ENCODE data around the gene CRLF1. TPM values are rescaled to one million over a fixed set of nuclear protein-coding genes. Genes with fewer than 3 reads are reported as not detected.

Gene CRLF1
- 0.14 and 0.69 TPM in 2 replicates for total RNA-seq
- 0.89 and 1.2 TPM in 2 replicates for polyA plus RNA-seq

- Histone ChIP-seq H3K36me3 (no peaks in the 10 kb centered on the region), H3K27ac (no peak within 1 kb of the TSS), H3K9me3 (ENCODE audit: low read depth) (no peaks in the 10 kb centered on the region), H3K27me3 (peaks cover 97% of the 10 kb centered on the region), H3K4me3 (no peak within 1 kb of the TSS), H3K4me1 (ENCODE audit: low read depth) (peaks cover 7% of the 10 kb centered on the region)
- no peak for TF ChIP-seq CTCF (IDR thresholded peaks at IDR 0.05; ENCODE audit: low read depth, low read length)
- no peak for DNase-seq (ENCODE audit: low read depth in 1 of 2, low spot score in 1 of 2)
Measured at GRCh38 chr19:18606281-18607225, at the start of gene CRLF1. Gene CRLF1 (minus strand): TSS chr19:18606799. CDS start chr19:18606656, 143 bp downstream.

- H3K4me1 ChIP-seq (ENCODE audit: low read depth), result peaks cover 5% of the 10 kb centered on the region
- no peak for DNase-seq (ENCODE audit: low read depth in 1 of 2, low spot score in 1 of 2)
- H3K4me3 ChIP-seq, result no peak overlapping the region
- no peak overlapping the region for H3K27ac ChIP-seq
- no peak for TF ChIP-seq CTCF (IDR thresholded peaks at IDR 0.05; ENCODE audit: low read depth, low read length)
- no peaks in the 10 kb centered on the region for H3K27me3 ChIP-seq
- H3K9me3 ChIP-seq (ENCODE audit: low read depth), result no peaks in the 10 kb centered on the region
- no peaks in the 10 kb centered on the region for H3K36me3 ChIP-seq
Measured at GRCh38 chr19:18655173-18655844, 48.7 kb upstream of the CRLF1 start.

- no peak overlapping the region for H3K4me3 ChIP-seq
- H3K27ac ChIP-seq, result no peak overlapping the region
- no peaks in the 10 kb centered on the region for H3K27me3 ChIP-seq
- H3K9me3 ChIP-seq (ENCODE audit: low read depth), result no peaks in the 10 kb centered on the region
- H3K4me1 ChIP-seq (ENCODE audit: low read depth), result peaks cover 13% of the 10 kb centered on the region
- no peak for TF ChIP-seq CTCF (IDR thresholded peaks at IDR 0.05; ENCODE audit: low read depth, low read length)
- no peak for DNase-seq (ENCODE audit: low read depth in 1 of 2, low spot score in 1 of 2)
- no peaks in the 10 kb centered on the region for H3K36me3 ChIP-seq
Measured at GRCh38 chr19:18654469-18654868, 47.9 kb upstream of the CRLF1 start.

- Histone ChIP-seq H3K4me3 (no peak overlapping the region), H3K27ac (no peak overlapping the region), H3K36me3 (no peaks in the 10 kb centered on the region), H3K27me3 (no peaks in the 10 kb centered on the region), H3K4me1 (ENCODE audit: low read depth) (peaks cover 19% of the 10 kb centered on the region), H3K9me3 (ENCODE audit: low read depth) (no peaks in the 10 kb centered on the region)
- no peak for DNase-seq (ENCODE audit: low read depth in 1 of 2, low spot score in 1 of 2)
- TF ChIP-seq CTCF (IDR thresholded peaks at IDR 0.05; ENCODE audit: low read depth, low read length), result no peak
Measured at GRCh38 chr19:18653853-18654252, 47.3 kb upstream of the CRLF1 start.

- no peak for DNase-seq (ENCODE audit: low read depth in 1 of 2, low spot score in 1 of 2)
Measured at GRCh38 chr19:18651733-18652132, 45.1 kb upstream of the CRLF1 start.

More at GRCh38 chr19:18651733-18652132, 45.1 kb upstream of the CRLF1 start:
- Histone ChIP-seq H3K27ac (no peak overlapping the region), H3K36me3 (no peaks in the 10 kb centered on the region), H3K9me3 (ENCODE audit: low read depth) (no peaks in the 10 kb centered on the region), H3K4me3 (no peak overlapping the region), H3K27me3 (no peaks in the 10 kb centered on the region), H3K4me1 (ENCODE audit: low read depth) (peaks cover 27% of the 10 kb centered on the region)
- TF ChIP-seq CTCF (IDR thresholded peaks at IDR 0.05; ENCODE audit: low read depth, low read length), result no peak

All from cardiac muscle cell (in vitro differentiated cells and primary cell).